Measurements from ENCODE around the gene THTPA. TPM values are rescaled to one million over a fixed set of nuclear protein-coding genes. Genes with fewer than 3 reads are reported as not detected.
"Not testable (repeated sequence)": the region's sequence is repeated elsewhere in the genome, so short reads cannot be mapped to it uniquely, and the experiment has no call there.

Gene THTPA
- polyA plus RNA-seq, 4 donors: 15.8 to 21.1 (median 17.3) TPM

DNA sequence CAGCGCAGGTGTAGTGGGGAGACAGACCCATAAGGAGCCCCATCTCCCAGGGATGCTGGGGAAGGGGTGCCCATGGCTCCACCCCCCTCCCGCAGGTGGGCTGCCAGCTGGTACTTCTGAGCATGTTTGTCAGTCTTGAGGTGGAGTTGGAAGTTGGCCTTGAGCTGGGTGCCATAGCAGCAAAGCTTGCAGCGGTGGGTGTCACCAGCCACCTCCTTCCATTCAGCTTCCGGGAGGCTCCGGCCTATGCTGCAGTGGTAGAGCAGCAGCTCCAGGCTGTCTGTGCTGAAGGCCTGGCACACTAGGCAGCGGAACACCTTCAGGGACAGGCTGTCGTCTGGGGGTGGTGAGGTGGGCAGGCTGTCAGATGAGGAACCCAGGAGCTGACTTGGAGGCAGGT is 23.4 kb upstream of the THTPA start:
- no peak for DNase-seq (ENCODE audit: low read depth in 4 of 4, low spot score in 3 of 4)

DNA sequence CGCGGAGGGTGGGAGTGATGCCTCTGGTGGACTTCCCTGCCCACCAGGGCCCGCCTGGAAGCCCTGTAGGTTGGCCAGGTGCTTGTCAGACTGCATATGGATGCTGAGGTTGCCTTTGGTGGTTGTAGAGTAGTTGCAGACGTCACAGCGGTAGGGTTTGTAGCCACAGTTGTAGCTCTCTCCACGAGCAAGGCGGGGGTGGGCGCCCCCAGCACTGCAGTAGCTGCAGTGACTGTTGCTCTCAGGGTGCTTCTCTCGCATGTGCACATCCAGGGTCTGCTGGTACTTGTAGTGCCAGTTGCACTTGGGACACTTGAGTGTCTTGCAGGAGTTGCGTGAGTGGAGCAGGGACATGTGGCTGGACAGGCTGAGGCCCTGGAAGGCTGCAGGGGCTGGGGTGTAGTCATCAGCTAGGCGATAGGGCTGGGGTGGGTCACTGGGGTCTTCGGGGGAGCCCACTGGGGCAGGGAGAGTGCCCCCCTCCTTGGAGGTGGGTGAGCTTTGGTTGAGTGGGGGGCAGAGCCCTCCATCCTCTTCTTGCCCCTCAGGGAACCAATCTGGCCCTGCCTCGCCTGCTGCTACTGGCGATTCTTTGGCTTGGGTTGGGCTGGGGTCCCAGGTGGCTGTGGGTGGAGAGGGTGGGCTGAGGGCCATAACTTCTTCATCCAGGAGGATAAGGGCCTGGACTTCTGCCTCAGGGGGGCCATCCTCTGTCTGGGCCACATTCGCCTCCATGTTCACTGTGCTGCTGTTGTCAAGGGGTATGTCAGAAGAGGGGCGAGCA is 22.2 kb upstream of the THTPA start:
- no peak for DNase-seq (ENCODE audit: low read depth in 4 of 4, low spot score in 3 of 4)

DNA sequence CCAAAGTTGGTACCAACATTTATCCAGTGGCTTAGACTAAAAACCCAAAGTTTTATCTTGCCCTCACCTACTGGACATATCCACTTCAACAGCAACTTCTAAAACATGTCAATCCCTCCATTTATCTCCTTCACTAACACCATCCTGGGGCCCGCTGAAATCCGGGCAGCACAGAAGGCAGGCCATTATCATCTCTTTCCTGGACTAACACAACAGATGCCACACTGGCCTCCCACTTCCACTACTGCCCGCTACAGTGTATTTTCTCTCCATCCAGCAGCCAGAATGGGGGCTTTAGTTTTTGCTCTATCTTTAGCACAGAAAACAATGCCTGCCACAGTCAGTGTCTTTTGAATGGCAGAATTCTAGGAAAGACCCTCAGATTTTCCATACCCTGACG is 20.1 kb upstream of the THTPA start:
- no peak for DNase-seq (ENCODE audit: low read depth in 4 of 4, low spot score in 3 of 4)

DNA sequence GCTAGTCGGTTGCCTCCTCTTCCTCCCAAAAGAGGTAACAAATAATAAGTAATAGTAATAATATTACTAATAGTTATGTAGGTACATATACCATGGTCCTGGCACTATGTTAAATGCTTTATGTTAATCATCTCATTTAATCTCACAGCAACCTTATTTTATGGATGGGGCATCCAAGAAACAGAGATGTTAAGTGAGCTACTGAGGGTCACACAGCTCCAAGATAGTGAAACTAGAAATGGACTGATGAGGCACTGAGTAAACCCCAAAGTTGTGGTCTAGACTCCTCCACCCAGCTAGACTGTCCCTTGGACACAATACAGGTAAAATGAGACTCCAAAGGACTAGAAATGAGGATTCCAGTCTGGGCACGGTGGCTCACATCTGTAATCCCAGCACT is 19.6 kb upstream of the THTPA start:
- no peak for DNase-seq (ENCODE audit: low read depth in 4 of 4, low spot score in 3 of 4)

DNA sequence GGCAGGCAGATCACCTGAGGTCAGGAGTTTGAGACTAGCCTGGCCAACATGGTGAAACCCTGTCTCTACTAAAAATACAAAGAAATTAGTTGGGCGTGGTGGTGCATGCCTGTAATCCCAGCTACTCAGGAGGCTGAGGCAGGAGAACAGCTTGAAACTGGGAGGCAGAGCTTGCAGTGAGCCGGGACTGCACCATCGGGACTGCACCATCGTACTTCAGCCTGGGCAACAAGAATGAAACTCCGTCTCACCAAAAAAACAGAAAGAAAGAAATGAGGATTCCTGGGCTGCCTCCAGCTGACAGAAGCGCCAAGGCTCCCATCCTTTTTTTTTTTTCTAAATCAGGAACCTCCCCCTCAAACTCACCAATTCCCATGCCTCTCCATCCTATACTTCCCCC is 19.2 kb upstream of the THTPA start:
- not testable (repeated sequence) for DNase-seq (ENCODE audit: low read depth in 4 of 4, low spot score in 3 of 4)

DNA sequence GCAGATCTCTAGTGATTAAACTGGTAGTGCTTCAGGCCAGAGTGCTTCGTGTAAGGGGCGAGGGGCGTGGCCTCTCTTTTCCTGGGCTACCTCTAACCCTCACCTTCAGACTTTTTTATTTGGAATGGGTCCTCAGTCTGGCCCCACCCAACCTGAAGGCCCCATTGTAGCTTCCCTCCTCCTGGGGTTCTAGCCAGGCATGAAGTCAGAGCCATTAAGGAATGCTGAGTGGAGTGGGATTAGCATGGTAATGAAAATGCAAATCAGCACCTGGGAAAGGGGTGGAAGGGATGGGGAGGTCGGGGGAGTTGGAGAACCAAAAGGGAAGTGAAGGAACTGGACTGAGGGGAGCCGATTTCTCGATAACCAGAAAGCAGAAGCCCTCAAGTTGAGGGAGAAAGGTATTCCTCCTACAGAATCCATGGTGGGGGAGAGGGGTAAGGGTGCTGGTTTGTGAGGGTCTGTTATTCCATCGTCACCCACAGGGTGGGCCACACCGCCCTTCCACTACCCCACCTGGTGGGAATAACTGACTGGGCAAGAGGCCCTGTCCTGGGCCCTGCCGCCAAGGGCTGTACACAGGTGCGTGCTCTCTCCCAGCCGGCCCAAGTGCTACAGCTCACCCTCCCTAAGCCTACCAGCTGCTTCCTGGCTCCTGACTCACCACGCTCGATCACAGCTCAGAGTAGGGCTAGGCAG is 18.6 kb upstream of the THTPA start:
- DNase-seq (ENCODE audit: low read depth in 4 of 4, low spot score in 3 of 4): no peak

DNA sequence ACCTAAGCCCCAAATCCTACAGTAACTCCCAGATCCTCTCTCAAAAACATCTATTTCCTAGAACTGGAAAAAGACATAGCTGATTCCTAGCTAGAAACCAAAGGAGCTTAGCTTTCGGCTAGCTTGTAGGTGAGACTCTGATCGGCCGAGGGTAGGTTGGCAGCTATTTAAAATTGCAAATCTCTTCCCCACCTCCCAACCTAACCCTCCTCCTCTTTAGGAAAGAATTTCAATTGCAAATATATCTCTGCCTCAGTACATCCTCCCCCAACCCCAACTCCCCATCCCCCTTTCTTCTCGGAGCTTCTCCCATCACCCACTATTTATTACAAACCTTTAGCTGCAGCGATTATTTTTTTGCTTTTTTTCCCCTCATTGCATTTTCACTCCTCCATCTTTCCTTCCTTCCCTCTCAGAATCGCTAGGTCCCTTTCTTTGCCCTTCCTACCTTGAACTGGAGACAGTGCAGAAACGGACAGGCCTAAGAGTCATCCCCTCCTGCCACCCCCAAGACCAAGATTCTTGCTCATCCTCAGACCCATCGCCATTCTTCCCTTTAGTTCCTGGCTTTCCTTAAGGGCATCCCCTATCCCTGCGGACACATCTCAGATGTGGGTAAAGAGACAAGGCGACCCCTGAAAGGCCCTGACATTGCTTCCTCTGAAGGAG is 17.9 kb upstream of the THTPA start:
- no peak for DNase-seq (ENCODE audit: low read depth in 4 of 4, low spot score in 3 of 4)

DNA sequence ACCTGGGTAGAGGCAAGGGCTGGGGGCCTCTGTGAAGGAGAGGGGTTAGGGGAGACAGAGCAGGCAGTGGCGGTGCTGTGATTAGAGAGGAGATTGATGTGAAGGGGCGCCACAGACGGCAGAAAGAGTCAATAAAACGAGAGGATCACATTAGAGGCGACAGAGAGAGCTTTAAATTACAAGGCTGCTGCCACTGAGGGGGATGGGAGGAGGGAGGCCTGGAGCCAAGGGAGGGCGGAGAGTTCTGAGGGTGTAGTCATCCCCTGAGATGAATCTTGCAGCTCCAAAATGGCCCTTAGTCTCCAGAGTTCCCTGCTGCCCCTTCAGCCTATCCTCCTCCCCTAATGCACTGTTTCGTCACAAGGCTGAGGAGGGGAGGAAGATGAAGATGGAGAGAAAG is 17.3 kb upstream of the THTPA start:
- no peak for DNase-seq (ENCODE audit: low read depth in 4 of 4, low spot score in 3 of 4)

DNA sequence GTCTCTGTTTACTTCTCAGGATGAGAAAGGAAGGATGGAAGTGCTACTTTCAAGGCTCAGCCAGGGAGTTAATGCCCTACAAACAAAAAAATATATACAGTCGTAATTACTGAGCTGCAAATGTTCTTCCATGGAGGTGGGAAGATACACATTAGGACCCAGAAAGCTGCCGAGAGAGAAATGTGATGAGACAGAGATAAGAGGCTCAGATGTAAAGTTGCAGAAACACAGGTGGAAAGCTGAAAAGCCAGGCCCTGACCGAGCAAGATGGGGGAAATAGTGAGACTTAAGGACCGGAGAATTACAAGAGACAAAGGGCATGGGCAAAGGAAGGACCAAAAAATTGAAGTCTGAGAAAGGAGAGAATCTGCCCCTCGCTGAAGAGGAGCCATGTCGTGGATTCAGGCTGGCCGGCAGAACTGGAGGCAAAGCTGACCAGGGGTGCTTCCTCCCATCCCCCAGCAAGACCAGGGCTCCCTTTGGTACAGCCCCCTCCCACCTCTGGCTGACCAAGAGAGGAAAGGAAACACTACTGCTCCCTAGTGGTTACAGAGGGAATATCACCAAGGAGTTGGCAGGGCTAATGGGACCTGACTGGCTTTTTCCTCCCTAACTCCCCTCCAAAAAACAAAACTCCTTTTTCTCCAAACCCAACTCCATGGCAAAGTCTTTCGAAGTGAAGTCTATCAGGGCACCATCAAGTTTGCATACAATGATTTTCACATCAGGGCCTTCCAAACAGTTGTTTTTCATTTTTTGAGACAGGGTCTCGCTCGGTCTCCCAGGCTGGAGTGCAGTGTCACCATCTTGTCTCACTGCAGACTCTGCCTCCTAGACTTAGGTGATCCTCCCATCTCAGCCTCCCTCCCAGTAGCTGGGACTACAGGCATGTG is 16.6 kb upstream of the THTPA start:
- peak in 1 of 4 donors; percentile 55 for DNase-seq (ENCODE audit: low read depth in 4 of 4, low spot score in 3 of 4)

DNA sequence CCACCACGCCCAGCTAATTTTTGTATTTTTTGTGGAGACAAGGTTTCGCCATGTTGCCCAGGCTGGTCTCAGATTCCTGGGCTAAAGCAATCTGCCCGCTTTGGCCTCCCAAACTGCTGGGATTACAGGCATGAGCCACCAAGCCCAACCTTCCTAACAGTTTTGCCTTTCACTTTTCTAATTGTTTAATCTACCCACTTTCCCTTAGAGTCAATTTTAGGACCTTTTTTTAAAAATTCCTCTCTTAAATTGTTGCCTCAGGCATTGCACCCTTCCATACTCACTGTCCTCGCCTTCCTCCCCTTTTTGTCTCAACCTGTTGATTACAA is 16.0 kb upstream of the THTPA start:
- no peak for DNase-seq (ENCODE audit: low read depth in 4 of 4, low spot score in 3 of 4)

DNA sequence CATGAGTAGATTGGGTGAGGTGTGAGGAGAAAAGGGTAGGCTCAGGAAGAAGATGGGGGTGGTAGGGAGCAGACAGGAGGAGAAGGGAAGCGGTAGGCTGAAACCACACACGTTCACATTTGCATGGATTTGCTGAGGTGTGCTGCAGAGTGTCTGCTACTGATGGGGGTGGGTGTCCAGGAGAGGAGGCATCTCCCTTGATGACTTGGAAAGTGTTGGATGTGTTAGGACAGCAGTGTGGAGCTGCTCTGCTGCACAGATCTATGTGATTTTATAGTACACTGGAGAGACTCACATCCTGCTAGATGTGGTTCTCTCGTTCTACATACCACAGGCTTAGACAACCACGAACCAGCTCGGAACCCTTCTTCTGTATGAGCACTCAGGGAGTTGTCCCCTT is 13.8 kb upstream of the THTPA start:
- DNase-seq (ENCODE audit: low read depth in 4 of 4, low spot score in 3 of 4): no peak

DNA sequence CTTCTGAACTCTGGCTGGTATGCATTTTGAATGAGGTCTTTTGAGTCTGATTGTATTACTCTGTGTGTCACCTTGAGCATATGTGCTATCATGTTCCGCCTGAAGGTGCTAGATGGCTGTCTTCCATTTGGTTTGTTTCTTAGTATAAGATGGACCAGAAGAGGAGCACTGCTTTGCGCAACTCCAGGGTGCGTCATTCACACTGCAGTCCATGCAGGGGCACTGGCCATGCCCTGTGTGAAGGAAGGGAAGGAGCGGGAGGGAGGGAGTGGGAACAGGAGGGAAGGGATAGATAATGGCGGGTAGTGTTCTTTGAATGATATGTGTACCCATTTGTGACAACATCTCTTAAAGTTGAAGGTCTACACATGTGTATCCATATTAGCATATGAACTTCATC is 12.7 kb upstream of the THTPA start:
- DNase-seq (ENCODE audit: low read depth in 4 of 4, low spot score in 3 of 4): no peak

DNA sequence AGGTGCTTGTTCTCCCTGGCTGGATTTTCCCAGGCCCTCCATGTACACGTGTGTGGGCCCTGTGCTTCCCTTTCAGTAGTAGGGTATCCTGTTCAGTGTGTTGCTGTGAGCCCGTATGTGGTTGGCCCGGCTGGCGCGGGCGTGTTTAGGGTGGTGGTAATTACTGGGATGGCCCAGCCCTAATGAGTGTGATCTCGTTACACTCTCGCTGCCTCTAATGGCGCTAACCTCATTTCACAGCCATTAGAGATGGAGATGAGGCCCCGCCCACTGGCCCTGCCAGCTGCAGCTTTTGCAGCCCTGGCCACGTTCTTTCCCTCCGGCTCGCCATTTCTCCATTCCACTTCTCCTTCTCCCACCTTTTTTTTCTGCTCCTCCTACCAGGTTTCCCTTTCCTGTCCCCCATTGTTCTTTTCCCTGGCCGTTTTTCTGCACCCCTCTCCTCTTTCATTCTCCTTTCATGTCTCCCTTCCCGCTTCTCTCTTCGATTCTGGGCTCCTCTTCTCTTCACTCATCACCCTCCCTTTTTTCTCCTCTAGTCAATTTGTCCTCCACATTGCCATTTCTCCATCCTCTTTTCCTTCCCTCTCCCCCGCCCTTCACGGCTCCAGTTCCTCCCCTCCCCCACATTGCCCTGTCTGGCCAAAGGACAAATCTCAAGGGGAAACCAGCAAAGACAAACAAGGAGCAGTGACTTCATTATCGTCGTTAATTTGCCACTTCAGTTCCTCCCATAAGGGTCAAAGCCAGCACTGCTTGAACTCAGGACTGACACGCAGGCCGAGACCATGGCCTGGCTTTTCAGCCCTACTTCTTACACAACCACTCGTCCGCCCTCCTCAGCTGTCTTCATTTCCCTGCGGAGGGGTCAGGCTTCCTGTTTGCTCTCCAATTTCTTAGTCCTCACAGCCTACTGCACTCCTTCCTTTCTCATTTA is 11.3 kb upstream of the THTPA start:
- no peak for DNase-seq (ENCODE audit: low read depth in 4 of 4, low spot score in 3 of 4)

DNA sequence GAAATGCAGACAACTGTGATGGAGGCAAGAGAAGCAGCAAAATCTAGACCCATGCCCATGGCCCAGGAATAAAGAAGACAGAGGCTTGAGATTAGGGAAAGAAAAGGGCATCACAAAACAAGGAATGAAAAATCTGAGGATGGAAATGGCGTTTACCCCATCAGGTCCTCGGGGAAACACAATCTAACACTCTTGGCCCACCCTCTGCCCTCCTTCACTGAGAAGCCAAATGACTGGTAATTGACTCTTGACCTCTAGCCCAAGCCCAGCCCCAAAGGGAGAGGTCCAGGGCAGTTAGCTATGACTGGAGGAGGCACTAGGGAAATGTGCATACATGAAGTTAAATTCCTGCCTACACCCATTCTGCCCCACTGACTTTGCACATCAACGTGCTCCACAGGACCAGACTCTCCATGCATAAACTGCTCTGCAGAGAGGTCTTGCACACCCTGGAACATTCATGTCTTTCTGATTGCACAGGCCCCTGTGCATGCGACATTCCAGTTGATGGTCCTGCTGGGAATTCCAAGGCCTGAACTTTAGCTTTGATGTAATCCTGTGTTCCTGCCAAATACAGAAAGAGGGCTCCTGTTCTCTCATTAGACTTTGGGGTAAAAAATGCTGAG is 10.2 kb upstream of the THTPA start:
- no peak for DNase-seq (ENCODE audit: low read depth in 4 of 4, low spot score in 3 of 4)

DNA sequence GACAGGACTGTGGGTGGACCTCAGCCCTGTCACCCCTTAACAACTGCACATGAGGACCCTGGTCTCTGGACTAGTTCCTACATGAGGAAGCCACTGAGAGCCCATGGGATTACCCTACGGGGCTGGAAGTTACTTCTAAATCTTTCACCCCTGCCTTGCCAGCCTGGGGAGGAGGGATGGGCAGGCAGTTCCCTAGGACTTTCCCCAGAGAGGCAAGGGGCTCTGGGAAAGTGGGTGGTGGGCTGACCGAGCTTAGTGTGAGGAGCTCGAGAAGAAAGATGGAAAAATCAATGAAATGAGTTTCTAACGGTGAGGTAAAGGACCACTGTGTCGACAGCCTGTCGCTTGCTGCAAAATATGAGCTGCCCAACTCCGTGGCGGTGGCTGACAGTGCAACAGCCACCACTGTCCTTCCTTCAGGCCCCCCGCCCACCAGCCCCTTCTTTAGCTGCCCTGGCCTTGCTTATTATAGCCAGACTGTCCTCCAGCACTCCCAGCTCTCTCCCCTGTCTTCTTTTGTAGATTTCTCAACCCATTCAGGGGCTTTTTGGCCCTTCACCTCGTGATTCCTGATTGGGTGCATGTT is 9.5 kb upstream of the THTPA start:
- no peak for DNase-seq (ENCODE audit: low read depth in 4 of 4, low spot score in 3 of 4)

DNA sequence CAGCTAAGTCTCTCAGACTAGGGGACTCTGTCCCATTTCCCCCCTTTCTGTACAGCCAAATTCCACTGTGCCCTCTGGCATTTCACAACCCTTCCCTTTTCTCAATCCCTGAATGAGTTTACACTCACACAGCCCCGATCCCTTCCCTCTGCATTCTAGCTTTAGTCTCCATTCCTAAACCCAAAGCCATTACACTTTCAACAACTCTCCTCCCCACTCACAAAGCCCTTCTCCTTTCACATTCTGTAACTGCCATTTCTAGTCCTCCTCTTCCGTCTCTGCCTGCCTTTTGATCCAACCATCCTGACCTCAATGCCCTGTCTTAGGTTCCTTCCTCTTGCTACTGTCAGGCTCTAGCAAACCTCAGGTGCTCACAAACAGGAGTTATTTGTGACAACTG is 8.1 kb upstream of the THTPA start:
- DNase-seq (ENCODE audit: low read depth in 4 of 4, low spot score in 3 of 4): no peak

DNA sequence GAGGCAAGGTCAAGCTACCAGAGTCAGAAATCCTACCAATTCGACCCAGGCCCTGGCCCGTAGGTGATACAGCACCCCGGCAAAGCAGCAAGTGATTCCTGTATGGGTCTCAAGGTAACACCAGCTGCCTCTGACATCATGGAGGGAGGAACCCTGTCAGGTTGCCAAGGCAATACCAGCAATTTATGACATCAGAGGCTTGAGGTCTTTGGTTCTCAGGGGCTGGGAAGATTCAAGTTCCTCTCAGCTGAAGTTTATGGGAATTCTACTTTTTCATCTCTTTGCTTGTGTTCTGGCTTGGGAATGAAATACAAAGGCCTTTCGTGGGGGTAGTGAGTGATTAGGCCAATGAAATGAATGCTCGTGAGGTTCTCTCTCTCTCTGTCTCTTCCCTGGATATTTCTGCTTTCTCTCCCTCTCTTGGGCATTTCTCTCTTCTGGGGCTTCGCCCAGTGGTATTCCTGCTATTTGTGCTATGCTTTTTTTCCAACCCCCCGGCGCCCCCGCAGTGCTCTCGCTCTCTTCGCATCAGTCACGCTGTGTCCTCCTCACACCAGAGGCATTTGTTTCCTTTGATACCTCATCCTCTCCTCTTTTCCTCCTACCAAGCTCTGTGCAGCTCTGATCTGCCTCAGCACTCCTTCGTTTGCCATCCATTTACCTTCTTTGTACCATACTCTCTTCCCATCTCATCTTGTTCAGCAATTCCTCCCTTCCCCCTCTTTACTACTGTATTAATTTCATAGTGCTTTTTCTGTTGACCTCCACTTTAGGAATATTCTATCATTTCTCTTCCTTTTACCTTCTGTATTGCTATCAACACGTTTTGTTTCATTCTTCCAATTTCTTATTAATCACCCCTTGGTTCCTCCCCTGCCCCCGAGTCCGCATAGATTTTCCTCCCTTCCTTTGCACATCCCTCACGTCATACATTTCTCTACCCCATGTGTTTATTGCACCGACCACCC is 7.4 kb upstream of the THTPA start:
- no peak for DNase-seq (ENCODE audit: low read depth in 4 of 4, low spot score in 3 of 4)
